ENCODE measurements around the gene RPLP1. TPM values are rescaled to one million over a fixed set of nuclear protein-coding genes. Genes with fewer than 3 reads are reported as not detected.

RPLP1 gene
- total RNA-seq, 3 donors from 2014 or later: 1,139 to 1,221 (median 1,218) TPM

- DNase-seq: no peak
- Histone ChIP-seq H3K4me3 (no peak overlapping the region), H3K4me1 (ENCODE audit: low read depth) (peaks cover 20% of the 10 kb centered on the region), H3K9me3 (no peaks in the 10 kb centered on the region), H3K36me3 (ENCODE audit: low read depth) (peaks cover 3% of the 10 kb centered on the region)
- intact Hi-C loops (cut with DNase I, micrococcal nuclease): no loop called here
- TF ChIP-seq, protein P1, sequence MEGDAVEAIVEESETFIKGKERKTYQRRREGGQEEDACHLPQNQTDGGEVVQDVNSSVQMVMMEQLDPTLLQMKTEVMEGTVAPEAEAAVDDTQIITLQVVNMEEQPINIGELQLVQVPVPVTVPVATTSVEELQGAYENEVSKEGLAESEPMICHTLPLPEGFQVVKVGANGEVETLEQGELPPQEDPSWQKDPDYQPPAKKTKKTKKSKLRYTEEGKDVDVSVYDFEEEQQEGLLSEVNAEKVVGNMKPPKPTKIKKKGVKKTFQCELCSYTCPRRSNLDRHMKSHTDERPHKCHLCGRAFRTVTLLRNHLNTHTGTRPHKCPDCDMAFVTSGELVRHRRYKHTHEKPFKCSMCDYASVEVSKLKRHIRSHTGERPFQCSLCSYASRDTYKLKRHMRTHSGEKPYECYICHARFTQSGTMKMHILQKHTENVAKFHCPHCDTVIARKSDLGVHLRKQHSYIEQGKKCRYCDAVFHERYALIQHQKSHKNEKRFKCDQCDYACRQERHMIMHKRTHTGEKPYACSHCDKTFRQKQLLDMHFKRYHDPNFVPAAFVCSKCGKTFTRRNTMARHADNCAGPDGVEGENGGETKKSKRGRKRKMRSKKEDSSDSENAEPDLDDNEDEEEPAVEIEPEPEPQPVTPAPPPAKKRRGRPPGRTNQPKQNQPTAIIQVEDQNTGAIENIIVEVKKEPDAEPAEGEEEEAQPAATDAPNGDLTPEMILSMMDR (IDR thresholded peaks at IDR 0.05): no peak
- no peak for ATAC-seq
These were observed 7.9 kb downstream of the RPLP1 start for GRCh38 chr15:69460481-69460880.

DNA sequence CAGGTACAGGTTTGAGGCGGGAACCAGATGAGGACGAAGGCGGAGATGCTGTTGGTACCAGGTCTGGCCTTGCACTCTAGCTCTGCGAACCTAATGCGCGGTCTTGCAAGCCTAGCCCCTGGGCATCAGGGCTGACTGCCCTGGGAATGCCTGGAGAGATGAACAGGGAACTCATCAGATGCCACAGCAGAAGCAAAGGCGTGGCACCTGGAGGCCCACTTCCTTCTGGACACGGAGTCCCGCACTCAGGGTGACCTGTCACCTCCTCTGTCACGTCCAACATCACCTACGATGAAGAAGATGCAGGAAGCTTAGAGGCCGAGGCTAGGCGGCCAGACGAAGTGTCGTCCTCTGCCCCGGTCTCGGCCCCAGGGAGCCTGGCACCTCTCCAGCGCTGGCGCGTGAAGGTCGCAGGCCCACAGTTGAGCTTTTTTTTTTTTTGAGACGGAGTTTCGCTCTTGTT is 9.4 kb downstream of the RPLP1 start:
- H3K4me1 ChIP-seq (ENCODE audit: low read depth): peaks cover 13% of the 10 kb centered on the region

DNA sequence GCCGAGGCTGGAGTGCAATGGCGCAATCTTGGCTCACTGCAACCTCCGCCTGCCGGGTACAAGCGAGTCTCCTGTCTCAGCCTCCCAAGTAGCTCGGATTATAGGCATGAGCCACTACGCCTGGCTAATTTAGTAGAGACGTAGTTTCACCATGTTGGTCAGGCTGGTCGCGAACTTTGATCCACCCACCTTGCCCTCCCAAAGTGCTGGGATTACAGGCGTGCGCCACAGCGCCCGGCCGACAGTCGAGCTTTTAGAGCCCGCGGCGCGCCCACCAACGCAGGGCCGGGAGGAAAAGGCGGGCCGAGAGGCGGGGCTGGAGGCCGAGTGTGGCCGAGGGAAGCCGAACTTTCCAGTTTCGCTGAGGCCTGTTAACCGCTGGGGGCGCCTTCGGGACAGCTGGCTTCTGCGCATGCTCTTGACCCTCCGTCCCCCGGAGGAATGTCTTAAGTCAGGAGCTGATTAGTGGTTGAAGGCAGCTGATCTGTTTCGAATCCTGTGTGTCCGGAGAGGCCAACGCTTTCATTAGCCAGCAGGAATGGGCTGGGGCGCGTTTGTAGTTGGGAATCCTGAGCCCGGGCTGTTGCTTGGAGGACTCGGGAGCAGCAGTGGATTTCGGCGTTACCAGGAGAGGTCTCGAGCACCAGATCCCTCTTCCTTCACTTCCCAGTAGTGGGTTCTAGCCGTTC is 10.0 kb downstream of the RPLP1 start:
- Histone ChIP-seq H3K9me3 (no peaks in the 10 kb centered on the region), H3K4me1 (ENCODE audit: low read depth) (peaks cover 18% of the 10 kb centered on the region), H3K36me3 (ENCODE audit: low read depth) (peaks cover 3% of the 10 kb centered on the region), H3K4me3 (peak overlapping the region; percentile 19)
- TF ChIP-seq, protein P1 (IDR thresholded peaks at IDR 0.05): peak; percentile 95
- ATAC-seq: peak; percentile 96
- intact Hi-C loops (cut with DNase I, micrococcal nuclease): no loop called here
- DNase-seq: peak; percentile 96 to 98 (median 96)

More for the DNA sequence above, 9.4 kb downstream of the RPLP1 start:
- peak; percentile 58 to 74 (median 65) for DNase-seq
- Histone ChIP-seq H3K36me3 (ENCODE audit: low read depth) (peaks cover 3% of the 10 kb centered on the region), H3K9me3 (no peaks in the 10 kb centered on the region), H3K4me3 (peak overlapping the region; percentile 19)
- intact Hi-C loops (cut with DNase I, micrococcal nuclease): no loop called here
- peak; percentile 26 for ATAC-seq
- TF ChIP-seq, protein P1 (IDR thresholded peaks at IDR 0.05): no peak

- peak overlapping the region; percentile 19 for H3K4me3 ChIP-seq
- ATAC-seq: no peak
- no peak for DNase-seq
- TF ChIP-seq, protein P1 (IDR thresholded peaks at IDR 0.05): no peak
- no peaks in the 10 kb centered on the region for H3K9me3 ChIP-seq
- H3K36me3 ChIP-seq (ENCODE audit: low read depth): peaks cover 3% of the 10 kb centered on the region
- peaks cover 23% of the 10 kb centered on the region for H3K4me1 ChIP-seq (ENCODE audit: low read depth)
- intact Hi-C loops (cut with DNase I, micrococcal nuclease): no loop called here
These were observed 10.7 kb downstream of the RPLP1 start for GRCh38 chr15:69463182-69463756.

DNA sequence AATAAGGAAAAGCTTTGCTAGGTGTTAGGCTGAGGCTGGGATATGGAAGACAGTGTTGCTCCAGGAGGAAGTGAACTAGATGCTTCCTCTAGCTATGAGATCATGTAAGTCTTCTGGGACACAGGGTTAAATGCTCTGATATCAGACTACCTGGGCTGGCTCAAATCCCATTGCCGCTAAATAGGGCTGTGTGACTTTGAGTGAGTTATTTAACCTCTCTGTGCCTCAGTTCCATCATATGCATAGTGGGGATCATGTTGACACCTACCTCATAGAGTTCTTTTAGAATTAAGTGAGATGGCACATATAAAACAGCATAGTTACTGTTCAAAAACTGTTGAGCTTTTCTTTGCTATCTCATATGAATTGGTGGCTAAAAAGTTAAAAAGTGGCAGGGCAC is 12.6 kb downstream of the RPLP1 start:
- TF ChIP-seq, protein P1 (IDR thresholded peaks at IDR 0.05): no peak
- intact Hi-C loops (cut with DNase I, micrococcal nuclease): no loop called here
- no peaks in the 10 kb centered on the region for H3K9me3 ChIP-seq
- no peak overlapping the region for H3K4me3 ChIP-seq
- peaks cover 24% of the 10 kb centered on the region for H3K4me1 ChIP-seq (ENCODE audit: low read depth)
- H3K36me3 ChIP-seq (ENCODE audit: low read depth): peaks cover 3% of the 10 kb centered on the region
- DNase-seq (no peak), ATAC-seq (no peak)
